22Rv1 (cell line): Measurements from ENCODE around the gene CDC42EP3.

Experiments
- ZFX ChIP-seq: fragments of 450-650 bp; IDR thresholded peaks from 2 replicates; pipeline ENCODE4 v1.6.1; 2017; ENCODE audit warnings: antibody characterized with exemption, borderline replicate concordance
- TF ChIP-seq, protein P1 (sequence below): fragments of 450-650 bp; IDR thresholded peaks from 2 replicates; pipeline ENCODE4 v1.5.1; 2017; ENCODE audit warnings: mild to moderate bottlenecking

DNA sequence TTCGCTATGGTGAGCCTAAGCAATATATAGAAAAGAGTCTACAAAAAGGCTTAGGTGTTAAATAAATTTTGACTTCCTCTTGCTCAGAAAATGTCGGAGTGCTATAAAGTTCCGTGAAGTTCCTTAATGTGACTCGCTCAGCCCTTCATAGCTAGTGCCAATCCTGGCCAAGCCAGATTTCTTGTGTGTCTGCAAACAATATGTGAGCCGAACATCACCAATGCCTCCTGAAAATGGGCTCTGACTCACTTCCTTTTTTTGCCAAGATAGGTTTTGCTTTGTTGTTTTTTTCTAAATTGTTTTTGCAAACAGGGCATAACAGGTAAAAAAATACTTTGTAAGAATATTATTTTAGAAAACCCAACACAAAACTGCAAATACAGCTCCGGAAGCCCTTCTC lies 26.1 kb downstream of the CDC42EP3 start:
- TF ChIP-seq, protein P1, sequence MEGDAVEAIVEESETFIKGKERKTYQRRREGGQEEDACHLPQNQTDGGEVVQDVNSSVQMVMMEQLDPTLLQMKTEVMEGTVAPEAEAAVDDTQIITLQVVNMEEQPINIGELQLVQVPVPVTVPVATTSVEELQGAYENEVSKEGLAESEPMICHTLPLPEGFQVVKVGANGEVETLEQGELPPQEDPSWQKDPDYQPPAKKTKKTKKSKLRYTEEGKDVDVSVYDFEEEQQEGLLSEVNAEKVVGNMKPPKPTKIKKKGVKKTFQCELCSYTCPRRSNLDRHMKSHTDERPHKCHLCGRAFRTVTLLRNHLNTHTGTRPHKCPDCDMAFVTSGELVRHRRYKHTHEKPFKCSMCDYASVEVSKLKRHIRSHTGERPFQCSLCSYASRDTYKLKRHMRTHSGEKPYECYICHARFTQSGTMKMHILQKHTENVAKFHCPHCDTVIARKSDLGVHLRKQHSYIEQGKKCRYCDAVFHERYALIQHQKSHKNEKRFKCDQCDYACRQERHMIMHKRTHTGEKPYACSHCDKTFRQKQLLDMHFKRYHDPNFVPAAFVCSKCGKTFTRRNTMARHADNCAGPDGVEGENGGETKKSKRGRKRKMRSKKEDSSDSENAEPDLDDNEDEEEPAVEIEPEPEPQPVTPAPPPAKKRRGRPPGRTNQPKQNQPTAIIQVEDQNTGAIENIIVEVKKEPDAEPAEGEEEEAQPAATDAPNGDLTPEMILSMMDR = no peak
- TF ChIP-seq ZFX = no peak
